ENCODE data around the gene GPR25.

The GPR25 gene

DNA sequence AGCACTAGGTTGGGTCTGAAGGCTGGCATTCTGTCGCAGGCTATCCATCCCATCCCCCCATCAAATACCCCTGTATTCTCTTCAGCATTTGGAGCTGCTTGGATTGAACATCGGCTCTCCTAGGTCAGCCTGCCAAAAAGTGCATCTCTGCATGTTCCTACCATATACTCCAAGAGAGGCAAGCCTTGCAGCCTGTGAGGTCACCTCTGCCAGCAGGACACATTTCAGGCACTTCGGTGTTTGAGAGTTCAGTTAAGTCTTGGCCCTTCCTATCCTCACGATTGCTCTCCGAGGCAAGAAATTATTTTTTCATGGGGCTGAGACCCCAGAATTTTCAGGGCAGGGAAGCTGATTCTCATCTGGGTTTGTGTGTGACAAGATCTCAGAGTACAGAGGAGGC lies 2.6 kb downstream of the GPR25 start (continued):
- TF ChIP-seq, protein P1, sequence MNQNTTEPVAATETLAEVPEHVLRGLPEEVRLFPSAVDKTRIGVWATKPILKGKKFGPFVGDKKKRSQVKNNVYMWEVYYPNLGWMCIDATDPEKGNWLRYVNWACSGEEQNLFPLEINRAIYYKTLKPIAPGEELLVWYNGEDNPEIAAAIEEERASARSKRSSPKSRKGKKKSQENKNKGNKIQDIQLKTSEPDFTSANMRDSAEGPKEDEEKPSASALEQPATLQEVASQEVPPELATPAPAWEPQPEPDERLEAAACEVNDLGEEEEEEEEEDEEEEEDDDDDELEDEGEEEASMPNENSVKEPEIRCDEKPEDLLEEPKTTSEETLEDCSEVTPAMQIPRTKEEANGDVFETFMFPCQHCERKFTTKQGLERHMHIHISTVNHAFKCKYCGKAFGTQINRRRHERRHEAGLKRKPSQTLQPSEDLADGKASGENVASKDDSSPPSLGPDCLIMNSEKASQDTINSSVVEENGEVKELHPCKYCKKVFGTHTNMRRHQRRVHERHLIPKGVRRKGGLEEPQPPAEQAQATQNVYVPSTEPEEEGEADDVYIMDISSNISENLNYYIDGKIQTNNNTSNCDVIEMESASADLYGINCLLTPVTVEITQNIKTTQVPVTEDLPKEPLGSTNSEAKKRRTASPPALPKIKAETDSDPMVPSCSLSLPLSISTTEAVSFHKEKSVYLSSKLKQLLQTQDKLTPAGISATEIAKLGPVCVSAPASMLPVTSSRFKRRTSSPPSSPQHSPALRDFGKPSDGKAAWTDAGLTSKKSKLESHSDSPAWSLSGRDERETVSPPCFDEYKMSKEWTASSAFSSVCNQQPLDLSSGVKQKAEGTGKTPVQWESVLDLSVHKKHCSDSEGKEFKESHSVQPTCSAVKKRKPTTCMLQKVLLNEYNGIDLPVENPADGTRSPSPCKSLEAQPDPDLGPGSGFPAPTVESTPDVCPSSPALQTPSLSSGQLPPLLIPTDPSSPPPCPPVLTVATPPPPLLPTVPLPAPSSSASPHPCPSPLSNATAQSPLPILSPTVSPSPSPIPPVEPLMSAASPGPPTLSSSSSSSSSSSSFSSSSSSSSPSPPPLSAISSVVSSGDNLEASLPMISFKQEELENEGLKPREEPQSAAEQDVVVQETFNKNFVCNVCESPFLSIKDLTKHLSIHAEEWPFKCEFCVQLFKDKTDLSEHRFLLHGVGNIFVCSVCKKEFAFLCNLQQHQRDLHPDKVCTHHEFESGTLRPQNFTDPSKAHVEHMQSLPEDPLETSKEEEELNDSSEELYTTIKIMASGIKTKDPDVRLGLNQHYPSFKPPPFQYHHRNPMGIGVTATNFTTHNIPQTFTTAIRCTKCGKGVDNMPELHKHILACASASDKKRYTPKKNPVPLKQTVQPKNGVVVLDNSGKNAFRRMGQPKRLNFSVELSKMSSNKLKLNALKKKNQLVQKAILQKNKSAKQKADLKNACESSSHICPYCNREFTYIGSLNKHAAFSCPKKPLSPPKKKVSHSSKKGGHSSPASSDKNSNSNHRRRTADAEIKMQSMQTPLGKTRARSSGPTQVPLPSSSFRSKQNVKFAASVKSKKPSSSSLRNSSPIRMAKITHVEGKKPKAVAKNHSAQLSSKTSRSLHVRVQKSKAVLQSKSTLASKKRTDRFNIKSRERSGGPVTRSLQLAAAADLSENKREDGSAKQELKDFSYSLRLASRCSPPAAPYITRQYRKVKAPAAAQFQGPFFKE (tag by site-specific recombination; IDR thresholded peaks at IDR 0.05; ENCODE audit: borderline replicate concordance) = no peak

DNA sequence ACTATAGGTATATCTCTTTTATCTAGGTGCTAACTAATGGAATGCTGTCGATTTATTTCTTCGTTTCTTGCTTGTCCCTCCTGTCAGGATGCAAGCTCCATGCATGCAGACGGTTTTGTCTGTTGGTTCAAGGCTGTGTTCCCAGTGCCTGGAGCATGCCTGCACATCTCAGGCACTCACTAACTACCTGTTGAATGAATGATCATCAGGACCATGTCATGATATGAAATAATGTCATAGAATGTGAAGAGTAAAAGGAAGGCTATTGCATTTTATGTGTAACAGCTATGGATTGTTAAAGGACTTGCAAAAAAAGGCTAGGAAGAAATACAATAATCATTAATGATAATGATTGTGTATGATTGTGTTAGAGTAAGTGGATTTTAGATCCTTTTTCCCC lies 4.2 kb downstream of the GPR25 start:
- H3K9me3 ChIP-seq (ENCODE audit: control insufficient read depth, insufficient read depth, low read depth, low read length) = no peaks in the 10 kb centered on the region
- POLR2A ChIA-PET = no interaction called here
- H3K4me1 ChIP-seq (ENCODE audit: control insufficient read depth, insufficient read depth, low read length) = no peaks in the 10 kb centered on the region

DNA sequence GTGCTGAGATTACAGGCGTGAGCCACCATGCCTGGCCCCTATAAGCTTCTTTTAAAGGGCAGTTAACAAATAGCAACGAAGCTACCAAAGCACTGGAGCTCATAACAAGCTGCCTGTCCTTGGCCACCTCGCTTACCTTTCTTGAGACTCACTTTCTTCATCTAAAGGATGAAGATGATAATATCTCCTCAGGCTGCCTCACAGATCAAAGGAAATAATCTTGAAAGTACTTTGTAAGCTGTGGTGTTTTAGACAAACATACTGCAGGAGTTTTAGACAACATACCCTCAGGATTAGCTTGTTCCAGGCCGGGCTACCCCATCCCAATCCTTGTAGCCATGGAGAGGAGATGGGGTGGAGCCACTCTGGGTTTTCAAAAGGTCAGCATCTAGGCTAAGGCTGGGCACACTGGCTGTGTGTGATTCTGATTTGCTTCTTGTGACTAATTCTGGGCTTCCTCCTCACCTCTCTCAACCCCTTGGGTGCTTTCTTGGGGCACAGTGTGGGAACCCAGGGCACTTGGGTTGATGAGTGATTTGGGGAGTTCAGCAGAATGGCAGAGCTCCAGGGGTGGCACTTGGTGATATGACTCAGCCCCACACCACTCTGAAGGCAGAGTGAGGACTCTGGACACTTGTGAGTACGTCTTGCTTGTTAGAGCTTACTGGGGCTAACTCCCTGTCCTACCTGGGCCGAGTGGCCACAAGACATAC lies 5.2 kb downstream of the GPR25 start:
- H3K9me3 ChIP-seq (ENCODE audit: control insufficient read depth, insufficient read depth, low read depth, low read length) = no peaks in the 10 kb centered on the region
- no peak overlapping the region for H3K27ac ChIP-seq (ENCODE audit: extremely low read depth, low read depth, low read length)
- POLR2A ChIA-PET = no interaction called here
- CTCF ChIA-PET = interaction anchor here (0.7 to 1.1 kb wide), 4 partner anchors 10 to 147 kb away, joined by 3 to 5 read pairs (median 3); no protein-coding TSS in a partner anchor
- TF ChIP-seq, protein P2, sequence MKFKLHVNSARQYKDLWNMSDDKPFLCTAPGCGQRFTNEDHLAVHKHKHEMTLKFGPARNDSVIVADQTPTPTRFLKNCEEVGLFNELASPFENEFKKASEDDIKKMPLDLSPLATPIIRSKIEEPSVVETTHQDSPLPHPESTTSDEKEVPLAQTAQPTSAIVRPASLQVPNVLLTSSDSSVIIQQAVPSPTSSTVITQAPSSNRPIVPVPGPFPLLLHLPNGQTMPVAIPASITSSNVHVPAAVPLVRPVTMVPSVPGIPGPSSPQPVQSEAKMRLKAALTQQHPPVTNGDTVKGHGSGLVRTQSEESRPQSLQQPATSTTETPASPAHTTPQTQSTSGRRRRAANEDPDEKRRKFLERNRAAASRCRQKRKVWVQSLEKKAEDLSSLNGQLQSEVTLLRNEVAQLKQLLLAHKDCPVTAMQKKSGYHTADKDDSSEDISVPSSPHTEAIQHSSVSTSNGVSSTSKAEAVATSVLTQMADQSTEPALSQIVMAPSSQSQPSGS (tag by site-specific recombination; IDR thresholded peaks at IDR 0.05; ENCODE audit: low read depth) = no peak
- TF ChIP-seq, protein P3, sequence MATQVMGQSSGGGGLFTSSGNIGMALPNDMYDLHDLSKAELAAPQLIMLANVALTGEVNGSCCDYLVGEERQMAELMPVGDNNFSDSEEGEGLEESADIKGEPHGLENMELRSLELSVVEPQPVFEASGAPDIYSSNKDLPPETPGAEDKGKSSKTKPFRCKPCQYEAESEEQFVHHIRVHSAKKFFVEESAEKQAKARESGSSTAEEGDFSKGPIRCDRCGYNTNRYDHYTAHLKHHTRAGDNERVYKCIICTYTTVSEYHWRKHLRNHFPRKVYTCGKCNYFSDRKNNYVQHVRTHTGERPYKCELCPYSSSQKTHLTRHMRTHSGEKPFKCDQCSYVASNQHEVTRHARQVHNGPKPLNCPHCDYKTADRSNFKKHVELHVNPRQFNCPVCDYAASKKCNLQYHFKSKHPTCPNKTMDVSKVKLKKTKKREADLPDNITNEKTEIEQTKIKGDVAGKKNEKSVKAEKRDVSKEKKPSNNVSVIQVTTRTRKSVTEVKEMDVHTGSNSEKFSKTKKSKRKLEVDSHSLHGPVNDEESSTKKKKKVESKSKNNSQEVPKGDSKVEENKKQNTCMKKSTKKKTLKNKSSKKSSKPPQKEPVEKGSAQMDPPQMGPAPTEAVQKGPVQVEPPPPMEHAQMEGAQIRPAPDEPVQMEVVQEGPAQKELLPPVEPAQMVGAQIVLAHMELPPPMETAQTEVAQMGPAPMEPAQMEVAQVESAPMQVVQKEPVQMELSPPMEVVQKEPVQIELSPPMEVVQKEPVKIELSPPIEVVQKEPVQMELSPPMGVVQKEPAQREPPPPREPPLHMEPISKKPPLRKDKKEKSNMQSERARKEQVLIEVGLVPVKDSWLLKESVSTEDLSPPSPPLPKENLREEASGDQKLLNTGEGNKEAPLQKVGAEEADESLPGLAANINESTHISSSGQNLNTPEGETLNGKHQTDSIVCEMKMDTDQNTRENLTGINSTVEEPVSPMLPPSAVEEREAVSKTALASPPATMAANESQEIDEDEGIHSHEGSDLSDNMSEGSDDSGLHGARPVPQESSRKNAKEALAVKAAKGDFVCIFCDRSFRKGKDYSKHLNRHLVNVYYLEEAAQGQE (tag by site-specific recombination; IDR thresholded peaks at IDR 0.05) = no peak
- TF ChIP-seq ZNF670 (tag by site-specific recombination; IDR thresholded peaks at IDR 0.05; ENCODE audit: low read depth) (no peak), ZNF114 (tag by site-specific recombination; IDR thresholded peaks at IDR 0.05) (no peak)
- no peaks in the 10 kb centered on the region for H3K36me3 ChIP-seq (ENCODE audit: control insufficient read depth in 2 of 2, insufficient read depth in 1 of 2, low read length in 2 of 2)
- H3K4me3 ChIP-seq (ENCODE audit: low read depth, low read length) = no peak overlapping the region
- no peaks in the 10 kb centered on the region for H3K4me1 ChIP-seq (ENCODE audit: control insufficient read depth, insufficient read depth, low read length)

More for the DNA sequence above, 4.2 kb downstream of the GPR25 start:
- TF ChIP-seq SCRT2 (tag by site-specific recombination; IDR thresholded peaks at IDR 0.05) (peak; percentile 84), SCRT1 (tag by site-specific recombination; IDR thresholded peaks at IDR 0.05; ENCODE audit: borderline replicate concordance) (peak; percentile 74; the same call in 1 of the 2 replicates), ZNF768 (tag by site-specific recombination; IDR thresholded peaks at IDR 0.05) (no peak)
- TF ChIP-seq, protein P4, sequence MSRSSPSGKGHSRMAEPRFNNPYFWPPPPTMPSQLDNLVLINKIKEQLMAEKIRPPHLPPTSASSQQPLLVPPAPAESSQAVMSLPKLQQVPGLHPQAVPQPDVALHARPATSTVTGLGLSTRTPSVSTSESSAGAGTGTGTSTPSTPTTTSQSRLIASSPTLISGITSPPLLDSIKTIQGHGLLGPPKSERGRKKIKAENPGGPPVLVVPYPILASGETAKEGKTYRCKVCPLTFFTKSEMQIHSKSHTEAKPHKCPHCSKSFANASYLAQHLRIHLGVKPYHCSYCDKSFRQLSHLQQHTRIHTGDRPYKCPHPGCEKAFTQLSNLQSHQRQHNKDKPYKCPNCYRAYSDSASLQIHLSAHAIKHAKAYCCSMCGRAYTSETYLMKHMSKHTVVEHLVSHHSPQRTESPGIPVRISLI (tag by site-specific recombination; IDR thresholded peaks at IDR 0.05) = no peak
- Histone ChIP-seq H3K27ac (ENCODE audit: extremely low read depth, low read depth, low read length) (no peak overlapping the region), H3K4me3 (ENCODE audit: low read depth, low read length) (no peak overlapping the region), H3K36me3 (ENCODE audit: control insufficient read depth in 2 of 2, insufficient read depth in 1 of 2, low read length in 2 of 2) (no peaks in the 10 kb centered on the region)
- CTCF ChIA-PET = interaction anchor here (0.6 to 0.7 kb wide), 2 partner anchors 148 to 425 kb away, joined by 3 read pairs; no protein-coding TSS in a partner anchor
